Omental fat pad (tissue), 4 donors: ENCODE measurements around the gene PNISR. TPM values are rescaled to one million over a fixed set of nuclear protein-coding genes. Genes with fewer than 3 reads are reported as not detected.

Experiments used
- ATAC-seq: fragments of 150-250 bp; one replicate; pipeline ENCODE4 v1.9.1; 2016; ENCODE audit warnings: mild to moderate bottlenecking, moderate library complexity; ENCODE audit not compliant: low FRiP score
- DNase-seq: peaks from one replicate; pipeline ENCODE4 v3.0.0-alpha.2; 2019; ENCODE audit warnings: low spot score
- total RNA-seq, 4 donors: library from RNA; depleted of rRNA; stranded (reverse); fragments of >200 nt; gene quantifications; one replicate each; pipeline ENCODE4 v1.1.0, GENCODE V29; 2016
- TF ChIP-seq, protein P1 (sequence below), 3 donors: fragments of 450-650 bp; IDR thresholded peaks; one replicate each; pipeline ENCODE4 v1.5.1; 2016 to 2017; ENCODE audit warnings: antibody characterized with exemption in 3 of 3, mild to moderate bottlenecking in 3 of 3, moderate library complexity in 2 of 3

The PNISR gene
- total RNA-seq, 4 donors from 2014 or later = 94.9 to 186 (median 98.0) TPM

DNA sequence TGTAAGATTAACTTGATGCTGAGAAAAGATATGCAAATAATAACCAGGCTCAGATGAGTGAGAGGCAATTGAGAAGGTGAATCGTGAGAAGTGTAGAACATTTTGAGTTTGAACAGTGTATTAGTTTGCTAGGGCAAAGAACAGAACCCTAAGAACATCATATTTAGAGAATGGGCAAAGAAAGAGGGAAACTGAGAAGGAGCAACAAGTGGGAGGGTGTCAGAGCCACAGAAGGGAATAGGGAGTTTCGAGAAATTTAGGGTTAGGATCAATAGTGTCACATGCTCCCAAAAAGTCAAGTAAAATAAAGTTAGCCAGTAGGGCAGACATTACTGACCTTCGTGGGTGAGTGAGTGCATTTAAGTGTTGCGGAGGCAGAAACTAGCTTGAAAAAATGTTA, 70.1 kb downstream of the PNISR start:
- DNase-seq = no peak
- TF ChIP-seq, protein P1, sequence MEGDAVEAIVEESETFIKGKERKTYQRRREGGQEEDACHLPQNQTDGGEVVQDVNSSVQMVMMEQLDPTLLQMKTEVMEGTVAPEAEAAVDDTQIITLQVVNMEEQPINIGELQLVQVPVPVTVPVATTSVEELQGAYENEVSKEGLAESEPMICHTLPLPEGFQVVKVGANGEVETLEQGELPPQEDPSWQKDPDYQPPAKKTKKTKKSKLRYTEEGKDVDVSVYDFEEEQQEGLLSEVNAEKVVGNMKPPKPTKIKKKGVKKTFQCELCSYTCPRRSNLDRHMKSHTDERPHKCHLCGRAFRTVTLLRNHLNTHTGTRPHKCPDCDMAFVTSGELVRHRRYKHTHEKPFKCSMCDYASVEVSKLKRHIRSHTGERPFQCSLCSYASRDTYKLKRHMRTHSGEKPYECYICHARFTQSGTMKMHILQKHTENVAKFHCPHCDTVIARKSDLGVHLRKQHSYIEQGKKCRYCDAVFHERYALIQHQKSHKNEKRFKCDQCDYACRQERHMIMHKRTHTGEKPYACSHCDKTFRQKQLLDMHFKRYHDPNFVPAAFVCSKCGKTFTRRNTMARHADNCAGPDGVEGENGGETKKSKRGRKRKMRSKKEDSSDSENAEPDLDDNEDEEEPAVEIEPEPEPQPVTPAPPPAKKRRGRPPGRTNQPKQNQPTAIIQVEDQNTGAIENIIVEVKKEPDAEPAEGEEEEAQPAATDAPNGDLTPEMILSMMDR (IDR thresholded peaks at IDR 0.05) = no peak
- no peak for ATAC-seq

DNA sequence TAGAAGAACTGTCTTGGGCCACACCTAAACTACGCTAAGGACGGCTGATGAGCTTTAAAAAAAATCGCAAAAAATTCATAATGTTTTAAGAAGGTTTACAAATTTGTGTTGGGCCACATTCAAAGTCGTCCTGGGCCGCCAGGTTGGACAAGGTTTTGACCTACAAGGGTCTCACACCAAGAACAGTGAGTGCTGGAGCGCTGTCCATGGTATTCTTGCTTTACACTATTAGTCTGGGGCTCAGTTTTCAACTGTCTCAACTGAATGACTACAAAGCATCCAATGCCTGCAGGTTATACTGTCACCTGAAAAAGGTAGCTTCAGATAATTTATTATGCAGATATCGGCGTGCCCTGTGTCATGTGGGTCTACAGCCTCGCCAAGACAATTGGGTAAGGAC, 72.0 kb downstream of the PNISR start:
- no peak for DNase-seq
- ATAC-seq = no peak
- TF ChIP-seq, protein P1 (IDR thresholded peaks at IDR 0.05) = no peak

DNA sequence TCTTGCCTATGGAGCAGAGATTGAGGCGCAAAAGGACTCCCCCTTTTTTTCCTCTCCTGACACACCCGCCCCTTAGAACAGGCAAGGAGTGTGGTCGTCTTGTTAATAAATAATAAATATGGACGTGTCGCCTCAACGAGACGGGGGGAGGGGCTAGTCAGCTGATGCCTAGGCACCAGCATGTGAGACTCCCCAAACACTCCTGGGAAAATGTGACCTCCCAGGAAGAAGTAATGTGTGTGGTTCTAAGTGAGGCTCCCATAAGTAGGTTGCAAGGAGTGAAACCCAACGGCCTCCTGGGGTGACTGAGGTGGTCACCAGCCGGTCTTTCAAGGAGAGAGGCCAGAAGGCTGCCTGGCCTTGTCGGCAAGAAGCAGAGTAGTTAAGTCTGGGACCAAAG, 74.5 kb downstream of the PNISR start:
- TF ChIP-seq, protein P1 (IDR thresholded peaks at IDR 0.05) = no peak
- no peak for DNase-seq
- no peak for ATAC-seq

- ATAC-seq (peak; percentile 85), DNase-seq (no peak)
- TF ChIP-seq, protein P1 (IDR thresholded peaks at IDR 0.05) = no peak
Measured at GRCh38 chr6:99349171-99350141, 75.7 kb downstream of the PNISR start, which contains the start of gene FAXC. Gene FAXC (minus strand): TSS chr6:99349674. CDS start chr6:99349372, 302 bp downstream.

- no peak for ATAC-seq
Measured at GRCh38 chr6:99348288-99349170, 76.6 kb downstream of the PNISR start.

More at GRCh38 chr6:99348288-99349170, 76.6 kb downstream of the PNISR start:
- no peak for DNase-seq
- TF ChIP-seq, protein P1 (IDR thresholded peaks at IDR 0.05) = no peak

Other genes with a start within 250 kb of the PNISR start
- 1 to 10 TPM in 1 of 4 donors, under 1 TPM in 3; 0.16 to 1.7 (median 0.56) TPM for gene FAXC, start 75.6 kb downstream of the PNISR start, total RNA-seq
- gene COQ3, start 31.1 kb downstream of the PNISR start, total RNA-seq = 1 to 10 TPM; 1.2 to 4.5 (median 4.0) TPM
- 10 to 100 TPM; 12.5 to 24.4 (median 16.8) TPM for gene USP45, start 90.1 kb upstream of the PNISR start, total RNA-seq
- gene CCNC, start 143.4 kb upstream of the PNISR start, total RNA-seq = 10 to 100 TPM; 49.6 to 59.9 (median 50.3) TPM
- gene PRDM13, start 181.5 kb upstream of the PNISR start, total RNA-seq = not detected